Suprapubic skin (tissue), 4 donors: ENCODE results near the gene EIF3K.

ENCODE experiments used
- CTCF ChIP-seq, 2 donors: fragments of 200-600 bp in 1 of 2; fragments of 450-650 bp in 1 of 2; sonication (generic) in 1 of 2; IDR thresholded peaks; one replicate each; pipeline ENCODE4 v1.5.1; 2016 to 2019; ENCODE audit warnings: antibody characterized with exemption in 2 of 2, mild to moderate bottlenecking in 1 of 2, moderate library complexity in 1 of 2
- EP300 ChIP-seq: sonication (generic); formaldehyde crosslinking; IDR thresholded peaks from one replicate; pipeline ENCODE4 v1.6.1; 2017; ENCODE audit warnings: antibody characterized with exemption
- POLR2A ChIP-seq, 2 donors: fragments of 450-650 bp; IDR thresholded peaks; one replicate each; pipeline ENCODE4 v1.6.1; 2017; ENCODE audit warnings: antibody characterized with exemption in 2 of 2, mild to moderate bottlenecking in 2 of 2, moderate library complexity in 2 of 2
- POLR2AphosphoS5 ChIP-seq, 3 donors: sonication (generic); formaldehyde crosslinking; IDR thresholded peaks; one replicate each; pipeline ENCODE4 v1.6.1; 2017; ENCODE audit warnings: antibody characterized with exemption in 3 of 3

DNA sequence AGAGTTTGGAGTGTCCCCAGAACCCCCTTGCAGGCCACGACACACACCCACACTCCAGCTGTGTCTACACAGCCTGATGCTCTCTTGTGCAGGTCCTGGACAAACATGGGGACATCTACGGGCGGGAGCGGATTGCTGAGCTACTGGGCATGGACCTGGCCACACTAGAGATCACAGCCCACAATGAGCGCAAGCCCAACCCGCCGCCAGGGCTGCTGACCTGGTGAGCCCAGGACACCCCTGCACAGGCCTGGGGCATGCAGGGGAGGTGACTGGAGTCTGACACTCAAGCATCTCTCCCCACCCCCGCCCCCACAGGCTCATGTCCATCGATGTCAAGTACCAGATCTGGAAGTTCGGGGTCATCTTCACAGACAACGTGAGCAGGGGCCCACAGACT lies 41.2 kb upstream of the EIF3K start:
- no peak for TF ChIP-seq CTCF (IDR thresholded peaks at IDR 0.05)
- no peak for TF ChIP-seq POLR2A (IDR thresholded peaks at IDR 0.05)
- TF ChIP-seq POLR2AphosphoS5 (IDR thresholded peaks at IDR 0.05): no peak
- no peak for TF ChIP-seq EP300
